ENCODE measurements around the gene RALY. TPM values are rescaled to one million over a fixed set of nuclear protein-coding genes. Genes with fewer than 3 reads are reported as not detected.

RALY gene
- total RNA-seq, 1 experiment from 2014 or later, result 119 TPM

- no peak overlapping the region for H3K9ac ChIP-seq (ENCODE audit: low read length)
- peaks cover 12% of the 10 kb centered on the region; the same call in 1 of the 2 replicates for H3K79me2 ChIP-seq (ENCODE audit: insufficient read depth, low read length)
- intact Hi-C loops (cut with micrococcal nuclease), result no loop called here
- no TSS peak for BruUV-seq (replicated peaks)
- H3K9me2 ChIP-seq (ENCODE audit: insufficient read depth), result no peaks in the 10 kb centered on the region
- no peak for DNase-seq (ENCODE audit: low read depth, low spot score)
- H3K27ac ChIP-seq (ENCODE audit: low read depth, low read length), result no peak overlapping the region
- no peaks in the 10 kb centered on the region for H4K20me1 ChIP-seq (ENCODE audit: insufficient read depth)
- ChIA-PET POLR2A (interaction anchor here (0.5 to 0.9 kb wide), 2 partner anchors 11 to 29 kb away, joined by 3 read pairs; partner anchors contain the start of gene EIF2S2), CTCF (interaction anchor here (0.7 kb wide), 1 partner anchor 221 kb away, joined by 3 read pairs; no protein-coding TSS in a partner anchor), RAD21 (ENCODE audit: low non-redundant PET in 1 of 2, low total read pairs in 2 of 2, uncharacterized antibody in 2 of 2, unreplicated experiment in 2 of 2) (no interaction called here)
- H3K4me1 ChIP-seq (ENCODE audit: control insufficient read depth in 1 of 2, insufficient read depth in 2 of 2, low read length in 2 of 2), result 0 out of 4 replicates have a peak, but pooled peaks cover 0 to 4% of the 10 kb centered on the region in 2 experiments
- TF ChIP-seq SIN3A (IDR thresholded peaks at IDR 0.05; ENCODE audit: low read depth) (no peak), FOSL1 (IDR thresholded peaks at IDR 0.05; ENCODE audit: low read depth) (no peak), EZH2 (IDR thresholded peaks at IDR 0.05) (no peak), CTCF (IDR thresholded peaks at IDR 0.05 in 2 of 3, conservative IDR thresholded peaks at IDR 0.05 in 1 of 3; ENCODE audit: borderline replicate concordance in 1 of 3, insufficient read depth in 1 of 3, low read depth in 2 of 3, low read length in 2 of 3) (no peak), ZFX (IDR thresholded peaks at IDR 0.05) (no peak), EZH2phosphoT487 (IDR thresholded peaks at IDR 0.05; ENCODE audit: borderline replicate concordance) (no peak), ELF1 (IDR thresholded peaks at IDR 0.05; ENCODE audit: borderline replicate concordance, low read depth) (no peak), SRF (IDR thresholded peaks at IDR 0.05; ENCODE audit: low read depth) (no peak), YY1 (IDR thresholded peaks at IDR 0.05; ENCODE audit: extremely low read depth, insufficient replicate concordance, low read depth, low read length) (no peak), MAX (IDR thresholded peaks at IDR 0.05) (no peak), CBX3 (IDR thresholded peaks at IDR 0.05; ENCODE audit: low read depth) (no peak), POLR2AphosphoS5 (IDR thresholded peaks at IDR 0.05; ENCODE audit: low read depth, low read length) (no peak), POLR2A (IDR thresholded peaks at IDR 0.05; ENCODE audit: borderline replicate concordance, extremely low read depth, insufficient read depth, insufficient read length) (no peak), REST (IDR thresholded peaks at IDR 0.05; ENCODE audit: low read depth) (no peak), ZNF274 (IDR thresholded peaks at IDR 0.05; ENCODE audit: low read depth, low read length) (no peak), TCF7L2 (IDR thresholded peaks at IDR 0.05; ENCODE audit: borderline replicate concordance, extremely low read depth, insufficient read depth, insufficient read length) (no peak)
- H3K4me2 ChIP-seq (ENCODE audit: low read length), result no peak overlapping the region
- no peak for ATAC-seq
- no peaks in the 10 kb centered on the region for H3K27me3 ChIP-seq (ENCODE audit: insufficient read depth, low read length)
- no peaks in the 10 kb centered on the region for H3K9me3 ChIP-seq (ENCODE audit: control insufficient read depth in 1 of 2, insufficient read depth in 1 of 2, low read depth in 1 of 2, low read length in 2 of 2)
- no peak overlapping the region for H3K4me3 ChIP-seq (replicated peaks in 1 of 2; ENCODE audit: low read depth in 1 of 2, low read length in 2 of 2)
- peaks cover 19 to 25% of the 10 kb centered on the region in 2 experiments for H3K36me3 ChIP-seq (ENCODE audit: control insufficient read depth in 1 of 2, insufficient read depth in 2 of 2, low read length in 2 of 2)
- H2AFZ ChIP-seq (ENCODE audit: low read depth, low read length, poor library complexity, severe bottlenecking), result no peak overlapping the region
Measured at GRCh38 chr20:34083781-34084180, 90.1 kb downstream of the RALY start.

Measured in HCT116 (cell line).